ENCODE data around the gene FRZB.

DNA sequence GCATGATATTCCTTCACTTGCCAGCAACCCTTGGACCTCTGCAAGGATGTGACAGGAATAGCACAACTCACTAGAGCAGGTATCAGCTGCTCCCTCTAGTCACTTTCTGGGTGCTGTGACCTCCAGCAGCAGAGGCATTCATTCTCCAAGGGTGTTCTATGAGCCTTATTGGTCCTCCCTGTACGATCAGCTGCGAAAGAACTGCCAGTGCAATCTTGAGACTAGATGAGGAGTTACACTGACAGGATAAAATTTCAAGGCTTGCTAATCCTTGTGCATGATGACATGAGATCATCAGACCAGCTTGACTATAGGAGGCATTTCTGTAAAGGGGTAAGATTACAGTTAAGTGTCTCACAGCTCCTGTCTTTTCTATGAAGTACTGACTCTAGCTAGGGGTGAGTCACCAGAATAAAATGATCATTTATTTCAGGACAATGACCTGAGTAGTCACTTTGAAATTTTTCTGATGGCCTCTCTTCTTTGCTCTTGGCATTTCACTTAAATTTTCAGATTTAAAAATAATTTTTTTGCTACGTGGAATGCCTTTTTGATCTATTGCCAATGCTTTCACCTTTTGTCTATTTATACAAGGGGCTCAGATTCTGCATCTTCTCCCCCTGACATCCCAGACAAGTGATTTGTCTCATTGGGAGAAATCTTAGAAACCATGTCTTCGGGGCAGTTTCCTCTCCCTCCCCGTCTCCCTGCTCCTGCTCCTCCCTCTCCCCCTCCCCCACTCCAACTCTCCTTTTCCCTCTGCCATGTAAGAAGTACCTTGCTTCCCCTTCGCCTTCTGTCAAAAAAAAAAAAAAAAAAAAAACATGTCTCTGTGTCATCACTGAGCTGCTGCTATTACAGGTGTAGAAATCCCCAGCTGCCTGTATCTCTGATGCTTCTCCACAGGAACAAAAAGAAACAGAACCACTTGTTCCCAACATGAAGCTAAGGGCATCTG, 49.2 kb upstream of the FRZB start:
- TF ChIP-seq, protein P1, sequence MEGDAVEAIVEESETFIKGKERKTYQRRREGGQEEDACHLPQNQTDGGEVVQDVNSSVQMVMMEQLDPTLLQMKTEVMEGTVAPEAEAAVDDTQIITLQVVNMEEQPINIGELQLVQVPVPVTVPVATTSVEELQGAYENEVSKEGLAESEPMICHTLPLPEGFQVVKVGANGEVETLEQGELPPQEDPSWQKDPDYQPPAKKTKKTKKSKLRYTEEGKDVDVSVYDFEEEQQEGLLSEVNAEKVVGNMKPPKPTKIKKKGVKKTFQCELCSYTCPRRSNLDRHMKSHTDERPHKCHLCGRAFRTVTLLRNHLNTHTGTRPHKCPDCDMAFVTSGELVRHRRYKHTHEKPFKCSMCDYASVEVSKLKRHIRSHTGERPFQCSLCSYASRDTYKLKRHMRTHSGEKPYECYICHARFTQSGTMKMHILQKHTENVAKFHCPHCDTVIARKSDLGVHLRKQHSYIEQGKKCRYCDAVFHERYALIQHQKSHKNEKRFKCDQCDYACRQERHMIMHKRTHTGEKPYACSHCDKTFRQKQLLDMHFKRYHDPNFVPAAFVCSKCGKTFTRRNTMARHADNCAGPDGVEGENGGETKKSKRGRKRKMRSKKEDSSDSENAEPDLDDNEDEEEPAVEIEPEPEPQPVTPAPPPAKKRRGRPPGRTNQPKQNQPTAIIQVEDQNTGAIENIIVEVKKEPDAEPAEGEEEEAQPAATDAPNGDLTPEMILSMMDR (IDR thresholded peaks at IDR 0.05), result no peak
- TF ChIP-seq EZH2phosphoT487 (IDR thresholded peaks at IDR 0.05), result no peak
